Measurements from ENCODE around the gene HOXC9.

- TF ChIP-seq CTCF (IDR thresholded peaks at IDR 0.05; ENCODE audit: low read depth, low read length): no peak
- TF ChIP-seq POLR2A (IDR thresholded peaks at IDR 0.05; ENCODE audit: extremely low read depth, insufficient read length): no peak
- no peak for TF ChIP-seq MYC (IDR thresholded peaks at IDR 0.05; ENCODE audit: low read depth, low read length)
These were observed 49.1 kb downstream of the HOXC9 start for GRCh38 chr12:54049108-54049507.
